Fibroblast of skin of right quadriceps (primary cell): Measurements from ENCODE around the gene SETBP1.
"Not testable (repeated sequence)": the region's sequence is repeated elsewhere in the genome, so short reads cannot be mapped to it uniquely, and the experiment has no call there.

Experiments
- DNase-seq: peaks from one replicate; pipeline ENCODE4 v3.0.0-alpha.2; 2013

Gene SETBP1

GRCh38 chr18:44708451-44709083 is 27.9 kb downstream of the SETBP1 start:
- no peak for DNase-seq

GRCh38 chr18:44709307-44710126 is 28.8 kb downstream of the SETBP1 start:
- no peak for DNase-seq

- DNase-seq, result no peak
Observed at GRCh38 chr18:44710931-44711330, 30.2 kb downstream of the SETBP1 start.

GRCh38 chr18:44712025-44712424 is 31.3 kb downstream of the SETBP1 start:
- DNase-seq, result no peak

GRCh38 chr18:44713435-44713834 is 32.7 kb downstream of the SETBP1 start:
- DNase-seq, result no peak

- no peak for DNase-seq
Observed at GRCh38 chr18:44714376-44714775, 33.7 kb downstream of the SETBP1 start.

GRCh38 chr18:44715245-44715644 is 34.6 kb downstream of the SETBP1 start:
- DNase-seq, result peak; percentile 54

- DNase-seq, result no peak
Observed at GRCh38 chr18:44715842-44716241, 35.2 kb downstream of the SETBP1 start.

- no peak for DNase-seq
Observed at GRCh38 chr18:44716697-44717163, 36.0 kb downstream of the SETBP1 start.

- DNase-seq, result no peak
Observed at GRCh38 chr18:44719519-44720060, 38.9 kb downstream of the SETBP1 start.

- DNase-seq, result not testable (repeated sequence)
Observed at GRCh38 chr18:44721748-44722147, 41.1 kb downstream of the SETBP1 start.

GRCh38 chr18:44723411-44723810 is 42.7 kb downstream of the SETBP1 start:
- no peak for DNase-seq

GRCh38 chr18:44724105-44724778 is 43.6 kb downstream of the SETBP1 start:
- DNase-seq, result no peak

- peak; percentile 74 for DNase-seq
Observed at GRCh38 chr18:44725300-44726058, 44.8 kb downstream of the SETBP1 start.

- no peak for DNase-seq
Observed at GRCh38 chr18:44726059-44726421, 45.4 kb downstream of the SETBP1 start.

GRCh38 chr18:44727291-44727690 is 46.6 kb downstream of the SETBP1 start:
- no peak for DNase-seq

- peak; percentile 87 for DNase-seq
Observed at GRCh38 chr18:44729631-44730101, 49.0 kb downstream of the SETBP1 start.

GRCh38 chr18:44730803-44731529 is 50.3 kb downstream of the SETBP1 start:
- no peak for DNase-seq

GRCh38 chr18:44731530-44732237 is 51.0 kb downstream of the SETBP1 start:
- DNase-seq, result peak; percentile 64

- no peak for DNase-seq
Observed at GRCh38 chr18:44732238-44732563, 51.5 kb downstream of the SETBP1 start.

GRCh38 chr18:44732599-44732998 is 51.9 kb downstream of the SETBP1 start:
- no peak for DNase-seq
